ENCODE data around the gene MYO5C. TPM values are rescaled to one million over a fixed set of nuclear protein-coding genes. Genes with fewer than 3 reads are reported as not detected.
A peak's percentile ranks its signal among the peaks of the same experiment; 100 is the strongest.

Gene MYO5C
- total RNA-seq, 1 donor from 2014 or later = 16.9 TPM

DNA sequence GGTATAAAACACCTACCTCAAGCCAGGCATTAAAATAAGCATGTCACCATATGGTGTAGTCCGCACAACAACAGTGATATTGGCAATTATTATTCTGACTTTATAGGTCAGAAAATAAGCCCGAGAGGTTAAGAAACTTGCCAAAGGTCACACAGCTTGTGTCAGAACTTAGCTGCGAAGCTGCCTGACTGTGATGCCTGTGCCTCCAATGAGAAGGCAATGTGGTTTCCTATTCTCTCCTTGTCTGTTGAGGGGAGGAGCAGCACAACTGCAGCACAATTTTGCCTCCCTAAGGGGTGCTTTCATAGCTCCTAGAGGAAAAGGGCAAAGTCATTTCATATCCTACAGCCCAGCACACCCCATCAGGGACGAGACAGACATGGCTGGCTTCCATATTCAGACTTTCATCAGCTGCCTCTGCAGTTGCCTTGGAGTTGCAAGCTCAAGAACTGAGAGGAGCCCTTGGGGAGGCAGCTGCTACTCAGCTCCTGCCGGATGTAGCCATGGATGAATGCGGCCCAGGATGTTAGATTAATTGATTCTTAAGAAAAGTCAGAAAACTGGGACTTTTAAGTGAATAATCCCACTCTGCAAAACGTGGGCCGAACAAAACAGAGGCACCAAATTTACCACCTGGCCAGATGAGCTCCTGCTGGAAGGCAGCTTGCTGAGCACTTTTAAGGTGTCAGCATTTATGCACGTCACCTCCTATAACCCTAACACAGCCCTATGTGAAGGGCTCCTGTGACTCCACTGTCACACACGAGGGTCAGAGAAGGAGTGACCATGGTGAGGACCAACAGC is 38.5 kb downstream of the MYO5C start:
- DNase-seq (ENCODE audit: low read depth) = no peak
- TF ChIP-seq, protein P1, sequence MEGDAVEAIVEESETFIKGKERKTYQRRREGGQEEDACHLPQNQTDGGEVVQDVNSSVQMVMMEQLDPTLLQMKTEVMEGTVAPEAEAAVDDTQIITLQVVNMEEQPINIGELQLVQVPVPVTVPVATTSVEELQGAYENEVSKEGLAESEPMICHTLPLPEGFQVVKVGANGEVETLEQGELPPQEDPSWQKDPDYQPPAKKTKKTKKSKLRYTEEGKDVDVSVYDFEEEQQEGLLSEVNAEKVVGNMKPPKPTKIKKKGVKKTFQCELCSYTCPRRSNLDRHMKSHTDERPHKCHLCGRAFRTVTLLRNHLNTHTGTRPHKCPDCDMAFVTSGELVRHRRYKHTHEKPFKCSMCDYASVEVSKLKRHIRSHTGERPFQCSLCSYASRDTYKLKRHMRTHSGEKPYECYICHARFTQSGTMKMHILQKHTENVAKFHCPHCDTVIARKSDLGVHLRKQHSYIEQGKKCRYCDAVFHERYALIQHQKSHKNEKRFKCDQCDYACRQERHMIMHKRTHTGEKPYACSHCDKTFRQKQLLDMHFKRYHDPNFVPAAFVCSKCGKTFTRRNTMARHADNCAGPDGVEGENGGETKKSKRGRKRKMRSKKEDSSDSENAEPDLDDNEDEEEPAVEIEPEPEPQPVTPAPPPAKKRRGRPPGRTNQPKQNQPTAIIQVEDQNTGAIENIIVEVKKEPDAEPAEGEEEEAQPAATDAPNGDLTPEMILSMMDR (conservative IDR thresholded peaks at IDR 0.05; ENCODE audit: low read depth, low read length) = no peak
- no peak overlapping the region for H3K4me3 ChIP-seq (ENCODE audit: low read depth, low read length)

DNA sequence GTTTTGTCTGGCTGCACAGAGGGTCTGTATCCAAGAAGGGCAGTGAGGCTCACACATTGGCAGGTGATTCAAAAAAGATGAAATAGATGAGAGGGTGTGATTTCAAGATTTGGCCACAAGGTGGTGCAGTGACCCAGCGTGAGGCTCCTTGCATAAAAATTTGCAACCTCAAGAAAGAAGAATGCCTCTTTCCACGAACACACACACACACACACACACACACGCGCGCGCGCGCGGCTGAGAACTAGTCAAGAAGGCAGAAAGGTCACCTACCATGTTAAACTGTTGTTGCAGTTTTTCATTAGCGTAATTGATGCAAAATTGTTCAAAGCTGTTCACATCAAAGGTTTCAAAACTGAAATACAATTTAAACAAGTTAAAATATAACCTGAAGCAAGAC is 39.2 kb downstream of the MYO5C start:
- no peak for DNase-seq (ENCODE audit: low read depth)
- TF ChIP-seq, protein P1 (conservative IDR thresholded peaks at IDR 0.05; ENCODE audit: low read depth, low read length) = peak; percentile 74
- H3K4me3 ChIP-seq (ENCODE audit: low read depth, low read length) = no peak overlapping the region

DNA sequence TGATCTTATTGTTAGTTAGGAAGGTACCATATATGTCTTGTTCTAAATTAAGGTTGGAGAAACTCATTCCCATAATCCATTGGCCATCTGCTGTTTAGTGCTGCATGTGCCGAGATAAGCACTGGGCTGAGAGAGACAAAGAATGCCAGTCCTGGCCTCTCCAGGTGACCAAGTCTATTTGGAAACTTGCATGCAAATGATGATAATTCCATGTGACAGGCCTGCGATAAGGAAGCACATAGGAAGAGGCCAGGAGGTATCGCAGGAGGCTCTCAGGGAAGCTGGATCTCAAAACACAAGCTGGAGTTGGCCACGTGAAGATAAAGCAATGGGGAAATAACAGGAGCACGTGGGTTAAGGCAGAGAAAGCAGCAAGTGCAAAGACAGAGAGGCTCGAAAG is 39.7 kb downstream of the MYO5C start:
- TF ChIP-seq, protein P1 (conservative IDR thresholded peaks at IDR 0.05; ENCODE audit: low read depth, low read length) = no peak
- DNase-seq (ENCODE audit: low read depth) = no peak

DNA sequence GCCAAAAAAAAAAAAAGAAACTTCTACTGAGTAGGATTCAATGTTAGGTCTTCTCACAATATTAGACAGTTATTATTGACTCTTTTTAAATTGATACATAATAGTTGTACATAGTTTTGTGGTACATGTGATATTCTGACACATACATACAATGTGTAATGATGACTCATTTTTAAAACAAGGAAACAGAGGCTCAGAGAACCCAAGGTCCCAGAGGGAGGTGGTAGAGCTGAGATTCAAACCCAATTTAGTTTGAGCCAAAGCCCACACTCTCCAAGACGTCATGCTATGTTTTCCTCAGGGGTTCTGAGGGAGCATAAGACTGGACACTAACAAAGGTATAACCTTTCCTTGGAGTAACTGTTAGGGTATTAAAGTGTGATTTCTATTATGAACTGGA is 40.6 kb downstream of the MYO5C start:
- no peak for DNase-seq (ENCODE audit: low read depth)
- no peak overlapping the region for H3K4me3 ChIP-seq (ENCODE audit: low read depth, low read length)
- TF ChIP-seq, protein P1 (conservative IDR thresholded peaks at IDR 0.05; ENCODE audit: low read depth, low read length) = no peak

More for the DNA sequence above, 39.7 kb downstream of the MYO5C start:
- H3K4me3 ChIP-seq (ENCODE audit: low read depth, low read length) = no peak overlapping the region

DNA sequence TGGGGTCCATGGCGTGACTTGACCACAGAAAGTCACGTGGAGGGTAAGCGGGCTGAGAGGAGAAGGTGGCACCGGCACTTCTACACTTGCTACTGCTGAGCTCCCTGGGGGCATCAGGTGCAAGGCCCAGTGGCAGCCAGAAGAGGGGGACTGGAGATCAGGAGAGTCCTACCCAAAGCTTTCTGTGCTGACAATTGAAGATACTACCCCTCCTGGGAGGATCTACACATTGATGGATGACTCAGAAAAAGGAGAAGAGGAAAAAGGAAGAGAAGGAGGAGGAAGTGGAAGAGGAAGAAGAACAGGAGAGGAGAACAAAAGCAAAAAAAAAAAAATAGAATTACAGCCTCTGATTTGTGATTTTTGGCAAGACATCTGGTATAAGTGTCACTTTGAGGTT is 41.2 kb downstream of the MYO5C start:
- DNase-seq (ENCODE audit: low read depth) = no peak
- TF ChIP-seq, protein P1 (conservative IDR thresholded peaks at IDR 0.05; ENCODE audit: low read depth, low read length) = peak; percentile 15
- no peak overlapping the region for H3K4me3 ChIP-seq (ENCODE audit: low read depth, low read length)

DNA sequence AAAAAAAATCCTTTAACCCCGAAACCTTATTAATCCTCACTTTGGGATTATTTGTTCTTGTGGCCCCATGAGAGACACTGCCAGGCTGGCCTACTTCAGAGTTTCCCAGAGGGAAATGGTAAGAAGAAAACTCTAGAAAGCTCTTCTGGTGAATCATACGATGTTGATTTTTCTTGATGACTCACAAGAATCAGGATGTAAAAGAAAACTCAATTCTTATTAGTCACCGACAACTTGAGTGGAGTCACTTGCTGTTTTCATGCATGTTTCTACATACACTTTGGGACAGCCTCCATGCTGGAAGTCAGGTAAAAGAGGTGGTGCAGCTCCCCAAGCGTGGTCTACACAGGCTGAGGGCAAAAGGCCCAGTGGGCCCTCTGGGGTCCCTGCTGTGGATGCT is 42.8 kb downstream of the MYO5C start:
- DNase-seq (ENCODE audit: low read depth) = peak; percentile 87
- TF ChIP-seq, protein P1 (conservative IDR thresholded peaks at IDR 0.05; ENCODE audit: low read depth, low read length) = no peak
- H3K4me3 ChIP-seq (ENCODE audit: low read depth, low read length) = no peak overlapping the region
